Neural cell (in vitro differentiated cells): Measurements from ENCODE around the gene IPO13.

ENCODE experiments used
- CTCF ChIP-seq: fragments of 450-650 bp; IDR thresholded peaks from 2 replicates; pipeline ENCODE4 v1.5.1; 2014; ENCODE audit warnings: antibody characterized with exemption, mild to moderate bottlenecking, moderate library complexity; ENCODE audit not compliant: poor library complexity, severe bottlenecking
- EP300 ChIP-seq: fragments of 450-650 bp; conservative IDR thresholded peaks from 2 replicates; pipeline ENCODE4 v1.6.1; 2014; ENCODE audit warnings: antibody characterized with exemption, mild to moderate bottlenecking, moderate library complexity; ENCODE audit not compliant: poor library complexity, severe bottlenecking
- EZH2 ChIP-seq: fragments of 200-600, 300-800 bp; shearing (Covaris generic), sonication (generic); IDR thresholded peaks from 2 replicates; pipeline ENCODE4 v1.6.1; 2014; ENCODE audit warnings: antibody characterized with exemption, low read length, borderline replicate concordance, mild to moderate bottlenecking; ENCODE audit not compliant: insufficient read depth, poor library complexity, severe bottlenecking
- MXI1 ChIP-seq: fragments of 450-650 bp; conservative IDR thresholded peaks from 2 replicates; pipeline ENCODE4 v1.6.1; 2014; ENCODE audit warnings: antibody characterized with exemption, mild to moderate bottlenecking; ENCODE audit not compliant: poor library complexity, severe bottlenecking
- POLR2AphosphoS5 ChIP-seq: IDR thresholded peaks from 2 replicates; pipeline ENCODE4 v1.6.1; 2012
- TAF1 ChIP-seq: IDR thresholded peaks from 2 replicates; pipeline ENCODE4 v1.6.1; 2012; ENCODE audit warnings: low read depth
- TF ChIP-seq, protein P1 (sequence below): IDR thresholded peaks from 2 replicates; pipeline ENCODE4 v1.6.1; 2012; ENCODE audit warnings: borderline replicate concordance

GRCh38 chr1:43979261-43979527 is 32.4 kb downstream of the IPO13 start:
- TF ChIP-seq CTCF (no peak), EP300 (no peak), TAF1 (no peak), EZH2 (no peak), POLR2AphosphoS5 (no peak), MXI1 (no peak)
- TF ChIP-seq, protein P1, sequence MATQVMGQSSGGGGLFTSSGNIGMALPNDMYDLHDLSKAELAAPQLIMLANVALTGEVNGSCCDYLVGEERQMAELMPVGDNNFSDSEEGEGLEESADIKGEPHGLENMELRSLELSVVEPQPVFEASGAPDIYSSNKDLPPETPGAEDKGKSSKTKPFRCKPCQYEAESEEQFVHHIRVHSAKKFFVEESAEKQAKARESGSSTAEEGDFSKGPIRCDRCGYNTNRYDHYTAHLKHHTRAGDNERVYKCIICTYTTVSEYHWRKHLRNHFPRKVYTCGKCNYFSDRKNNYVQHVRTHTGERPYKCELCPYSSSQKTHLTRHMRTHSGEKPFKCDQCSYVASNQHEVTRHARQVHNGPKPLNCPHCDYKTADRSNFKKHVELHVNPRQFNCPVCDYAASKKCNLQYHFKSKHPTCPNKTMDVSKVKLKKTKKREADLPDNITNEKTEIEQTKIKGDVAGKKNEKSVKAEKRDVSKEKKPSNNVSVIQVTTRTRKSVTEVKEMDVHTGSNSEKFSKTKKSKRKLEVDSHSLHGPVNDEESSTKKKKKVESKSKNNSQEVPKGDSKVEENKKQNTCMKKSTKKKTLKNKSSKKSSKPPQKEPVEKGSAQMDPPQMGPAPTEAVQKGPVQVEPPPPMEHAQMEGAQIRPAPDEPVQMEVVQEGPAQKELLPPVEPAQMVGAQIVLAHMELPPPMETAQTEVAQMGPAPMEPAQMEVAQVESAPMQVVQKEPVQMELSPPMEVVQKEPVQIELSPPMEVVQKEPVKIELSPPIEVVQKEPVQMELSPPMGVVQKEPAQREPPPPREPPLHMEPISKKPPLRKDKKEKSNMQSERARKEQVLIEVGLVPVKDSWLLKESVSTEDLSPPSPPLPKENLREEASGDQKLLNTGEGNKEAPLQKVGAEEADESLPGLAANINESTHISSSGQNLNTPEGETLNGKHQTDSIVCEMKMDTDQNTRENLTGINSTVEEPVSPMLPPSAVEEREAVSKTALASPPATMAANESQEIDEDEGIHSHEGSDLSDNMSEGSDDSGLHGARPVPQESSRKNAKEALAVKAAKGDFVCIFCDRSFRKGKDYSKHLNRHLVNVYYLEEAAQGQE, result no peak
